GM18505 (cell line): ENCODE data around the gene PAX7.

Source experiments
- ATAC-seq: cut with Tn5 transposase; IDR thresholded peaks from one replicate; pipeline ENCODE4 v1.9.1; 2021; ENCODE audit not compliant: unreplicated experiment
- POLR2A ChIP-seq: IDR thresholded peaks from 4 replicates; pipeline ENCODE4 v1.6.1; 2011; ENCODE audit warnings: borderline replicate concordance; ENCODE audit not compliant: insufficient read depth, insufficient read length; ENCODE audit errors: extremely low read depth

The PAX7 gene

DNA sequence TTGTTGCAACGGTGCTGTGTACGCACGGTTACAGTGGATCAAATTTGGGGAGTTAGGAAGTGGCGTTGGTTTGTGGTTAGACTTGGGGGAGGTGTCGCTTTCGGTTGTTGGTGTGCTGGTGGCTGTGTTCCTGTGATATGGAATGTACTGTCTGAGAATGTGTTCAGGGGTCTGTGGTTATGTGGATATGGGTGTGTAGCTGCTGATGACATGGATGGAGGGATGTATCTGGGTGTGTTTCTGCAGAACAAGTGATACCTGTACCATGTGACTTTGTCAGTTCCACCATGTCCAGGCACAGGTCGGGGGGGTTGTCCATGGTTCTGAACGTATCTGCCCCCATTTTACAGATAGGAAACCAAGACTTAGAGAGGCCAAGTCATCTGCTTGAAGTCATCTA, 22.7 kb downstream of the PAX7 start:
- TF ChIP-seq POLR2A: no peak
- no peak for ATAC-seq

DNA sequence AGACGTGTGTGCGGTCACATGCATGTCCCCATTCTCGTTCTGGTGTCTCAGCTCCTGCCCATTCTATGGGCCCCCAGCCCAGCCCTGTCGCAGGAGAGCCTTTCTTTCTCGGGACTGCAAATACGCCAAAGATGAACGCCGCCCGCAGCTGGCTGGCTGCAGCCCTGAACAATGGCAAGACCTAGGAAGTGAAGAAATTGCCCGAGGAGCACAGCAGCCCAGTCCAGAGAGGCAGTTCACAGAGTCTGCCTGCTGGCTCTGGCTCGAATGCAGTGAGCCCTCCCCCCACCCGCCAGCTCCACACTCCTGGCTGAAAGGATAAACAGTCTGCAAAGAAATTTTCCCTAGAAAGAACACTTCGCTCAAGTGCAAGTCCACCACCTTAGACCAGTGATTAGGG, 23.3 kb downstream of the PAX7 start:
- no peak for ATAC-seq
- TF ChIP-seq POLR2A: no peak

DNA sequence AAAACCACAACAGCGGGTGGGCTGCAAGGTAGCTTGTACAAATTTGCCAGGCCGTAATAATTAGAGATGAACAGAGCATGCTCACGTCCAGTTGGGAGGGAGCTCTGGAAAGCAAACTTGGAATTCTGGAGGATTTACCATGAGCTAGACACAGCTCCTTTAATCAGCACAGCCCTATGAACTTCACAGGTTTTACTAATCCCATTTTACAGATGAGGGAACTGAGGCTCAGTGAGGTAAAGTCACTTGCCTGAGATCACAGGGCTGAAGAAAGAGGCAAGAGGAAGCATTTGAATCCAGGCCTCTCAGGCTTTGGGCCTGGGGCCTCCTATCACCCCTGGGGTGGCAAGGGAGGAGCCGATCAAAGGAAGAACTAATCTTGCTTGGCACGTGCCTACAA, 24.0 kb downstream of the PAX7 start:
- ATAC-seq: no peak
- TF ChIP-seq POLR2A: no peak

- no peak for ATAC-seq
- TF ChIP-seq POLR2A: no peak
Observed at GRCh38 chr1:18657506-18658201, 27.0 kb downstream of the PAX7 start.

- ATAC-seq: no peak
- TF ChIP-seq POLR2A: no peak
Observed at GRCh38 chr1:18658831-18659230, 28.2 kb downstream of the PAX7 start.

DNA sequence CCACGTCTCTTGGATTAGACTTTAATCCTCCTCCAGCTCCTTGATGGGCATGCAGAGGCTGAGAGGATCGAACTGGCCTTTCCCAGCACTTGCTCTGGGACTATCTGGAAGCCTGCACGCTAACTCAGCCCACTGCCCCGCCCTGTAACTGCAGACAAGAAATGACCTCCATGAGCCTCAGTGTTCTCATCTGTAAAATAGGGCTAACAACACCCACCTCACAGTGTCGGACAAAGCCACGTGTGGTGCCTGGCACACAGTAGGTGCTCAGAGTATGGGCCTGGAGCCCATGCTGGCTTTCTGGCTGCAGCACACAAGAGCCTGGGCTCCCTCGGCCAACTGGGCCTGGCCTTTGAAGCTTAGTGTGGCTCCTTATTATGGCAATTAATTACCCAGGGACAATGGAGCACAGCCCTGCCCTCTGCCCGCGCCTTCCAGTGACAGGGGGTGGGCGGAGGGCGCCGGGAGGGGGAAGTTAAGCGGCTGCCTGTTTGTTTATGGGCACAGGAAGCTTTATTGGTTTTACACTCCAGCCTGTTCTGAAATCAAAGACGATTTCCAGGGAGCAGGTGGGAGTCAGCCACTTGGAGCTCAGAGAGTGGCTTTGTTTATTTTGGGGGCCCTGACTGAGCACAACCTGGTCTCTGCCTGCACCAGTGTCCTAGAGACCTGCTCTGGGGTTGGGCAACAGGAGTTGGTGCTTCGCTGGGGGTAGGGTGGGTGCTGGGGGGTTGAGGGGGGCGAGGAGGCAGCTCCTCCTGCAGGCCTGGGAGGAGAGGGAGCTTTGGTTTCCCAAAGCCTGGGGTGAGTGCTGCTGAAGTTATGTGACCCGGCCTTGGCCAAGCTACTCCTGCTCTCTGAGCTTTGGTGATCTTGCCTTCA, 31.0 kb downstream of the PAX7 start:
- no peak for ATAC-seq
- no peak for TF ChIP-seq POLR2A

DNA sequence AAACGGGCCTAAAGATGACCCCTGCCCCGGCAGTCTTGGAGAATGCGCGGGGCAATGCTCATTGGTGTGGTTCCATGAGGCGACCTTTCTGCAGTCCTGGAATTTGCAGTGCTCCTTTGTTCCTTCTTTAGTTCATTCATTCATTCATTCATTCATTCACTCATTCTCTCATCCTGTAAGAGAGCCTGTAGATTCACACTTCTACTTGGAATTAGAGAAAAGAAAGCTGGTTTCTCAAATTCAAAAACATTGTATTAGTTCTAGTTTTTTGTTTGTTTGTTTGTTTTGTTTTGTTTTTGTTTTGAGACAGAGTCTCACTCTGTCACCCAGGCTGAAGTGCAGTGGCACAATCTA, 31.6 kb downstream of the PAX7 start:
- TF ChIP-seq POLR2A: no peak
- no peak for ATAC-seq

DNA sequence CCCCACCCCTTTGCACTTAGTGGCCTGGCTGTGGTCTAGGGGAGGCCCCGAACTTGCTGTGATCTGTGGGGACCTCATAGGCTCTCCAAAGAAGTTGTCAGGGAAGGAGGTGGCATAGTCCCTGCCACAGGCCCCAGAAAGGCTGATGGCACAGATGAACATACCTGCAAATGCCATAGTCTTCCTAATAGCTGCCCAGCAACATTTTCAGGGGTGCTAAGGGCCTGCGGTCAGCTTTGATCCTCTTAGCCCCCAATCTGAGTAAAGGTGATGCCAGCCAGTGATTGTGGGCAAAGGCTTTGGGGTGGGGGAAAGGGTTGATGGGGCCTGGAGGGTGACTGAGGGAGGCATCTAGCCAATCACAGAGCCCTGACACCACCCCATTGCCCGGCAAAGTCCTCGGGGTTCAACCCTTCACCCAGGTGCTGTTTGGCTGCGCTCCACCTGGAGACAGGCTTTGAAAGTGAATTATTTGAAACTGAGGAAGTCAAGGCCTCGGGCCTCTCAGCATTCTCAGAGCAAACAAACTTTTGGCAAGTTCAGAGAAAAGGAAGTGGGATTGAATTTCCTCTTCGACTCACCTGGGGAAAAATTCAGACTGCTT, 35.8 kb downstream of the PAX7 start:
- no peak for TF ChIP-seq POLR2A
- no peak for ATAC-seq

- ATAC-seq: no peak
- TF ChIP-seq POLR2A: no peak
Observed at GRCh38 chr1:18667333-18667732, 36.7 kb downstream of the PAX7 start.

- no peak for TF ChIP-seq POLR2A
- ATAC-seq: no peak
Observed at GRCh38 chr1:18668046-18668445, 37.4 kb downstream of the PAX7 start.

DNA sequence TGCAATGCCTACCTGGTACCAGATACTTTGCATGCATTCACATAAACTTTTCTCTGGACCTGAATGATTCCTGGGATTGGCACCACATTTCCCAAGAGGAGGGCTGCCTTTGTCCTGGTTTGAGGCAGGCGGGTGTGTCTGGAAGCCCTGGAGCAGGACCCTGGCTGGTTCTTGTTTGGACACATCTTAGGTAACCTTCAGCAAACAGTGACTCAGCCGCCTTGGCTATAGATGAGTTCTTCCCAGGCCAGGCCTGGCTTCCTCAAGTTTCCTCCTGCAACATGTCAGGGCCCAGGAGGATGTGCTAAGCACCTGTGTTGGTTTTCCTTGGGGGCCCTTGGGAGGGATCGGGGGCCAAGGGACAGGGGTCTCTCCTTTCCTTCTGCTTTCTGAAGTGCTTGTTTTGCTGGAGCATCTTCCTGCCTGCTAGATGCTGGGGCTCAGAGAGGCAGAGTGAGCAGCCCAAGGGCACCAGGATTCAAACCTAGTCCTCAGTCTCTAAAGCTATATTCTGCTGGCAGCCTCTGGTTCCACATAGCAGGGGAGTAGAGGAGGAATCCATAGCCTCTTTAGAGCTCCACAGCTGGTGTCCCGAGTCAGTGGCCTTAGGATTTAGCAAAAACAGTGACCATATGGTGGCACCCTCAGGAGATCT, 38.2 kb downstream of the PAX7 start:
- TF ChIP-seq POLR2A: no peak
- ATAC-seq: no peak

DNA sequence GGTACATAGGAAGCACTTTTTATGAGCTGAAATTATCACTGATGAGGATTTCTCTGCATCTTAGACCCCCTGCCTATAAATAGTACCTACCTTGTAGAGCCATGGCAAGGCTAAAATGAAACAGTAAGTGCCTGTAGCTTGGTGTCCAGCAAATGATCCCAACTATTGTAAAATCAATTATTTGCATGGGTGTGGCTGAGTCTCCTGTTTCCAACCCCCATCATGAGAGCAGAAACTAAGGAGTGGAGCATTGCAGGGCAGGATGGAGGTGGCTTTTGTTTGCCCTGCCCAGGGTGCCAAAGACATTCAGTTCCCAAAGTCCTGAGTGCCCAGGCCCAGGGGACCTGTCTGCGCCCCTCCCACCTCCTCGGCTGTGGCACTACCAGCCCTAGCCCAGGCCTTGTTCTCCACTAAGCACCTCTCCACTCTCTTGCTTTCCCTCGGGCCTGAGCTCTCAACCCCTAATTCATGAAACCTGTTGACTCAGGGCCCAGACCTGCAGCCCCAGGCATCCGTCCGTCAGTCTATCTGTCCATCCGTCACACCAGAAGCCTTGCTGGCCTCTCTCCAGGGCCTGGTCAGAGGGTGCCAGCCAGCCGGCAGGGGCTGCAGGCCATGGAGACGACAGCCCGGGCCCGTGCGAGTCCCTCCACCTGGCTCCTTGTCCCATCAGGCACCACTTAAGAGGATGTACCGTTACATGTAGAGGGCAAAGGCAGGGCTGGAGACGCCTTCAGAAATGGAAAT, 39.6 kb downstream of the PAX7 start:
- no peak for TF ChIP-seq POLR2A
- no peak for ATAC-seq

DNA sequence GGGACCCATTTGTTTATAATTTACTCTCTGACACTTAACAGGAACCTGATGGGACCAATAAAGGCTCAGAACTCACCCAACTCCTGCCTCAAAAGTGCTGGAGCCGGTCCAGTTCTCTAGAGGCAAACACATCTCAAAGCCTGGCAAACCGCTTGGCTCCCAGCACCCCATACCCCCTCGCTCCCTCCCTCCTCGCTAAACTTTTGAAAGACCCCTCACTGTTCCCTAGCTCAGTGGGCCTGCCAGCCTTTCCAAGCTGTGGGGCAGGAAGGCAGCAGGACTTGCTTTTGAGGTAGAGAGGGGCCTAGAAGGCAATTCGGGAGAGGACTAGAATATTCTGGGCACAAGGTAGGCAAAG, 40.2 kb downstream of the PAX7 start:
- no peak for ATAC-seq
- no peak for TF ChIP-seq POLR2A
